RPMI8226 (cell line): ENCODE results near the gene AACS.
A peak's percentile ranks its signal among the peaks of the same experiment; 100 is the strongest.
"Not testable (repeated sequence)": the region's sequence is repeated elsewhere in the genome, so short reads cannot be mapped to it uniquely, and the experiment has no call there.

Experiments
- DNase-seq: peaks from one replicate; pipeline ENCODE4 v3.0.0-alpha.2; 2015

Gene AACS, protein sequence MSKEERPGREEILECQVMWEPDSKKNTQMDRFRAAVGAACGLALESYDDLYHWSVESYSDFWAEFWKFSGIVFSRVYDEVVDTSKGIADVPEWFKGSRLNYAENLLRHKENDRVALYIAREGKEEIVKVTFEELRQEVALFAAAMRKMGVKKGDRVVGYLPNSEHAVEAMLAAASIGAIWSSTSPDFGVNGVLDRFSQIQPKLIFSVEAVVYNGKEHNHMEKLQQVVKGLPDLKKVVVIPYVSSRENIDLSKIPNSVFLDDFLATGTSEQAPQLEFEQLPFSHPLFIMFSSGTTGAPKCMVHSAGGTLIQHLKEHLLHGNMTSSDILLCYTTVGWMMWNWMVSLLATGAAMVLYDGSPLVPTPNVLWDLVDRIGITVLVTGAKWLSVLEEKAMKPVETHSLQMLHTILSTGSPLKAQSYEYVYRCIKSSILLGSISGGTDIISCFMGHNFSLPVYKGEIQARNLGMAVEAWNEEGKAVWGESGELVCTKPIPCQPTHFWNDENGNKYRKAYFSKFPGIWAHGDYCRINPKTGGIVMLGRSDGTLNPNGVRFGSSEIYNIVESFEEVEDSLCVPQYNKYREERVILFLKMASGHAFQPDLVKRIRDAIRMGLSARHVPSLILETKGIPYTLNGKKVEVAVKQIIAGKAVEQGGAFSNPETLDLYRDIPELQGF

DNA sequence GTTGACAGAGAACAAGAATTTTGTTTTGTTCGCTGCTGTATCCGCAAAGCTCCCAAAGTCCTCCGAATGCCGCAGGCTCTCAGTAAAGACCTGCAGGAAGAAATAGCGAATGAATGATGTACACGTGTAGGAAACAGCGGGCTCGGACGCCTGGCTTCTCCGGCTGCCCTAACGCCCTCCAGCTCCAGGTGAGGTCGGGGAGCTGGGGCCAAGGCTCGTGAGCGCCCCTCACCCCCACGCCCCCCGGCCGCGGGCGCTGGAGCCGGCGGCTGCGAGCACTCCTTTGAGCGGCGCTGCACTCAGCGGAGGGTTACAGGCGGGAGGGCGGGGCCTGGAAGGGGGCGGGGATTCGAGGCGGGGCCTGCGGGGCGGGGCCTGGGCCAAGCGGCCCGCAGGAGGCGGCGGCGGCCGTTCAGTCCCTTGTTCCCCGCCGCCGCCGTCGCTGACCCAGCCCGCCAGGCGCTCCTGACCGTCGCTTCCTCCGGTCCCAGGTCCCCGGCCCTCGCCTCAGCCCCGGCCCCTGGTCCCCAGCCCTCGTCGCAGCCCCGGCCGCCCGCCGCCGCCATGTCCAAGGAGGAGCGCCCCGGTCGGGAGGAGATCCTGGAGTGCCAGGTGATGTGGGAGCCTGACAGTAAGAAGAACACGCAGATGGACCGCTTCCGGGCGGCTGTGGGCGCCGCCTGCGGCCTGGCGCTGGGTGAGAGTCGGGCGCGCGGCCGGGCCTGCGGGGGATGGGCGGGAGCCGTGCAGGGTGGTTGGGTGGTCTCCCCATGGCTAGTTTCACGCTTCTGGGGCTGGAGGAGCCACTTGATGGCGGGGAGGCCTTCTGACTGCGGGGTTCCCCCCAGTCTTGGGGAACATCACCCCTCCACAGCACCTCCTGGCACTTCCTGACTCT, at the start of gene AACS:
Gene AACS (plus strand): TSS at position 415 of the 898 bp plus-strand sequence. CDS start 150 bp downstream, at position 565.
- peak; percentile 78 for DNase-seq

DNA sequence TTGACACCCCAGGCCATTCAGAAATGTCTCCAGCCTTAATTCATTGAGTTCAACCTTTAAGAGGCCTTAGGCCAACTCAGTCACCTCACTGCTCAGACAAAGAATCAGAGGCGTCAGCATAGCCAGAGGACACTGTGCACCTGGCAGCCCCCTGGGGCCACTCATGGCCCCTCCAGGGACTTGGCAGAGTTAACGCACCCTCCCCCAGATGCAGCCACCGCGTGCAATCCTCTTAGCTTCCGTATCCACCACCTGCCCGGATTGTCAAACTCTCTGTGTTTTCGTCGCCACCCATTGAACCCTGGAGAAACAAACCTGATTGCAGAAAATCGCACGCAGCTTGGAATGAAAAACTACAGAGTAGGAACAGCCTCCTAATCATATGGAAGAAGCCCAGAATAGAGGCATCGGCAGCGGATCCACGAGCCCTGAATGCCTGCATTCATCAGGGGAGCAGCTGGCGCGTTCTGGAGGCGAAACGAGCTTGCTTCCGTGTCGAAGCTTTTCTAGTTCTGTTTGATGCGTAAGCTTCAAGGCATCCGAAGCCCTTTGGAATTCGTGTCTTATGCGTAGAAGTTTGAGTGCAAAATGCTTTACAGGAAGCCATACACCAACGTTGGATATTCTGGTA, 49.4 kb upstream of the AACS start:
- no peak for DNase-seq

DNA sequence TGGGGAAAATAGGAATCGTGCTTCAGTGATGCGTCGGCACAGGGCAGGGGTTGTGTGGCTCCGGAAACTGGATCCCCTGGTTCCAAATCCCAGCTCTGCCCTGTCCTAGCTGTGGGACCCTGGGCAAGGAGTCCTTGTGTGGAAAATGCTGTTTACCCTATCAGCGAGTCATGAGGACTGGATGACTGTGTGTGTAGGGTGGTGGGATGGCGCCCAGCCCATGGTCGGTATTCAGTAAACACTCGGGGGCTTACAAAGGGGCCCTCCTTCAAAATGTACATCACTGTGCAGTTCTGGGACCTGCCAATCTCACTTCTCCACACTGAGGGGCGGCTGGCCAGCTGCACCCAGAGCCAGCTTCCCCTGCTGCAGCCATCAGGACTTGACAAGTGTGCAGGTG, 47.4 kb upstream of the AACS start:
- DNase-seq = no peak

DNA sequence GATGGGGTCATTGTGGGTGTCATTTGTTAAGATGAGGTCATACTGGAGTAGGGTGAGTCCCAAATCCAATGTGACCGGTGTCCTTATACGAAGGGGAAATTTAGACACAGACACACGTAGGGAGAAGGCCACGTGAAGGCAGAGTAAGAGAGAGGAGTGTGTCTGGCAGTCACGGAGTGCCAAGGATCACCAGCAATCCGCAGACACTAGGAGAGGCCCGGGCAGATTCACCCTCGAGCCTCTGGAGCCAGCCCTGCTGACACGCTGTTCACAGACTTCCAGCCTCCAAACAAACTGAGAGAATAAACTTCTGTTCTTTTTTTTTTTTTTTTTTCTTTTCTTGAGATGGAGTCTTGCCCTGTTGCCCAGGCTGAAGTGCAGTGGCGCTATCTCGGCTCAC, 46.9 kb upstream of the AACS start:
- DNase-seq = no peak

DNA sequence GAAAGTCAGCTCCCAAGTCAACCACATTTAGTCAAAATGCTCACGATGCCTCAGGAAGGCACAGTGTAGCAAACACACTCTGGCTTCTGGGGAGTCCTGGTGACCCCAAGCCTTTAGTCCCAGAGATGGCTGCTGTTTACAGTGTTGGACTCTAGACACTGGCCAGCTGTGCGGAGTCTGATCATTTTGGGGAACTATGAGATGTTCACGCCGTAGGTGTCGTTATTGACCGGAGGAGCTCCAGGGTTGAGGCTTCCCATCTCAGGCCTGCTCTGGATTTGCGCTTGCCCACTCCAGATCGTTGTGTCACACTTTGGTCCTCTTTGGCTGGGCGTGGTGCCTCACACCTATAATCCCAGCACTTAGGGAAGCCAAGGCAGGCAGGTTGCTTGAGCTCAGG, 44.1 kb upstream of the AACS start:
- DNase-seq = no peak

DNA sequence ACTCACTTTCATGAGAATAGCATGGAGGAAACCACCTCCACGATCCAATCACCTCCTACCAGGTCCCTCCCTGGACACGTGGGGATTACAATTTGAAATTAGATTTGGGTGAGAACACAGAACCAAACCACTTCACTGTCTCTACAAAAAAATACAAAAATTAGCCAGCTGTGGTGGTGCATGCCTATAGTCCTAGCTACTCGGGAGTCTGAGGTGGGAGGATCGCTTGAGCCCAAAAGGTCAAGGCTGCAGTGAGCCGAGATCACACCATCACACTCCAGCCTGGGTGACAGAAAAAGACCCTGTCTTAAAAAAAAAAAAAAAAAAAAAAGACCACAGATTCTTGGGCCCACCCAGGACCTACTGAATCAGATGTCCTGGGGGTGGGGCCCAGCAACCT, 43.5 kb upstream of the AACS start:
- DNase-seq = no peak

DNA sequence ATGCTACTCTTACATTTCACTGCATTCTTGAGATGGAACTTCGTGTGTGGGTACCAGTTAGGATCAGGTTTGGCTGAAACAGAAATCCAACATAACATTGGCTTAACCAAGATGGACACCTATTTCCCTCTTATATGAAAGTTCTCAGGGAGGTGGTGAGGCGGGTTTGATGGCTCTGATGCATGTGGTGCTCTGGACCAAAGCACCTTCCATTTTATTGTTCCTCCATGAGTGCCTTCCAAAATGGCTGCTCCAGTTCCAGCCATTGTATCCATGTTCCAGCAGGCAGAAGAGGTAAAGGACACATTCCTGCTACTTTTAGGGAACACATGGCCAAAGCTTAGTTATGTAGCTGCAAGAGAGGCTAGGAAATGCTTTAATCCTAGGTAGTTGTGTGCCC, 42.2 kb upstream of the AACS start:
- DNase-seq = no peak

DNA sequence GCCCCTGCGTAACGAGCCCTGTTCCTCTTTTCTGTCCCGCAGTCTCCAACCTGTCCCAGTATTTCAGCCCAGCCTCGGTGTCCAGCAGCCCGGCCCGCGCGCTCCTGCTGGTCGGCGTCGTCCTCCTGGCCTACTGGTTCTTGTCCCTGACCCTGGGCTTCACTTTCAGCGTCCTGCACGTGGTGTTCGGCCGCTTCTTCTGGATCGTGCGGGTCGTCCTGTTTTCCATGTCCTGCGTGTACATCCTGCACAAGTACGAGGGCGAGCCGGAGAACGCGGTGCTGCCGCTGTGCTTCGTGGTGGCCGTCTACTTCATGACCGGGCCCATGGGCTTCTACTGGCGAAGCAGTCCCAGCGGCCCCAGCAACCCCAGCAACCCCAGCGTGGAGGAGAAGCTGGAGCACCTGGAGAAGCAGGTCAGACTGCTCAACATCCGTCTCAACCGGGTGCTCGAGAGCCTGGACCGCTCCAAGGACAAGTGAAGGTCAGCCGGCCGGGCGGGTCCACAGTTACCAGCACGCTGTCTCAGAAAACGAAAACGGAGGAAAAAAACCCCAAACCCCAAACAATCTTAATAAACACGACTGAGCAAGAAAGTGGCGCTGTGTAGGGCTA, 40.2 kb upstream of the AACS start:
- DNase-seq = no peak

DNA sequence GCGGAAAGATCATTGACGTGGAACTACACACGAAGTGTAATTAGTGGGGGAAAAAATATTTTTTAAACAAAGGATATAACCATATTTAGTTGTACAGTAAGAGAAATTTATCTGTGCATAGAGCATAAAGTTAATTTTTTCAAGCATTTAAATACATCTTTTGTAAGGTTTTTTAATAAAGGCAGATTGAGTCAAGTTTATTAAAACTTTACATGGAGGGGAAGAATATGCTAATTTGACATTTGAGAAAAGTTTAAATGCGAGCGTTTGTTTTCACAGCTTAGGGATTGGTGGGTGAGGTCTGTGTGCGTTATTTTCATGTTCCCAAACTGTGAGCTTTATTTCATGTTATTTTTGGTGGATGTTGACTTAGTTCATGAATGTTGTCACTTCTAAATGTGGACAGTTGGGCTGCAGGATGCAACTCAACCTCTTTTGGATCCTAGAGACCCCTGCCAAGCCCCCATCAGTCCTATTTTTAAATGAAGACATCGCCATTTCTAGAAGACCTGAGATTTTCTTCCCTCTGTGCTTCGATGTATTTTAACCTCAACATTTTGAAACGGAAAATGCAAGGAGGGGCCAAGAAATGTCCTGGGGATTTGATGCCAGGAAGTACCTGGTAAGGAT, 39.5 kb upstream of the AACS start:
- no peak for DNase-seq

DNA sequence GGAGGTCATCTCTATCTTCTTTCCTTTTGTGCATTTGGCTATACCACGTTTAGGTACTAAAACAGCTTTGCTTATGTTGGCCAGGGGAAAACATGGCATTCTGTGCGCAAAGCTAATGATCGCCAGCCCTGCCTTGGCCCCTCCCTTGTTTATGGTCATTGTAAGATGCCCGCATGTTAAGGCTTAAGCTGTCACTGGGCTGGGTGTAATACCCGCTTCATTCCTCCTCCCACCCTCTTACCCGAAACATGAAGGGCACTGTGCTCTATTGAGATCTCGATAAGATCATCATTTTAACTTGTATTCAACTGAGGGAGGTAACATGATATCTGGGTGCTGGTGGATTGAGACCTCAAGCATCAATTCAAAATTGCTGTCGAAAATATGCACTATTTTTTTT, 37.1 kb upstream of the AACS start:
- no peak for DNase-seq

DNA sequence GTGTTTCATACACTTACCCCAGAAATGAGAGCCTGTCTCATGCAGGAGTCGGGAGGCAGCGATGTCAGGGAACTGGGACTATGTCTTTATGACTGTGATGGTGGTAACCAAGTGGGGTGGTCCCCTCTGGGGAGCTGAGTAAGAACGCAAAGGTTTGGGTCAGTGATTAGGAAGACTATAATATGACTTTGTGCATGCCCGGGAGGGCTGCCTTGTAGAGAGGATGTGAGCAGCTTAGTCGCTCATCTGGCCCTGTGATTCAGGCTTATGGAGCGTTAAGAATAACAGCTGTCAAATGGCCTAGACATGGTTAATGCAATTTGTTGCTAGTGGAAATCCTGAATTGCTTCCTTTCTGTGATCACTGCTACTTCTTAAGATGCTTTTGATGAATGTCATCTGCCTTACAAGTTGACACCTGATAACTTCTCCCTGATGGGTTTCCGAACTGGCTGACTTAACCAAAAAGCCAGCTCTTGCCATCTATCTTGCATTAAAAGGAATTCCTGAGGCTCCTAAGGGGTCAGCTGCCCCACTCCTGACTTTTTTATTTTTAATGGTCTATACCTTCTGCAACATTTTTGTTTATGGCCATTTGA, 35.4 kb upstream of the AACS start:
- no peak for DNase-seq

DNA sequence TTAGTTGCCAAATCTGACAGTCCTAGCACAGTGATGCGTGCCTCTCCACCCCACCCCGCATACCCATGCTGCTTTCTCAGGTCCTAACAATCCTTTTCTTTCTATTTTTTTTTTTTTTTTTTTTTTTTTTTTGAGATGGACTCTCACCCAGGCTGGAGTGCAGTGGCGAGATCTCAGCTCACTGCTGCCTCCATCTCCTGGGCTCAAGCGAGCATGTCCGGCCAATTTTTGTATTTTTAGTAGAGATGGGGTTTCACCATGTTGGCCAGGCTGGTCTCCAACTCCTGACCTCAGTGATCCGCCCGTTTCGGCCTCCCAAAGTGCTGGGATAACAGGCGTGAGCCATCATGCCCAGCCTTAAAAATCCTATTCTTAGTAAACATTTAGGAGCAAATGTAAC, 33.8 kb upstream of the AACS start:
- not testable (repeated sequence) for DNase-seq

DNA sequence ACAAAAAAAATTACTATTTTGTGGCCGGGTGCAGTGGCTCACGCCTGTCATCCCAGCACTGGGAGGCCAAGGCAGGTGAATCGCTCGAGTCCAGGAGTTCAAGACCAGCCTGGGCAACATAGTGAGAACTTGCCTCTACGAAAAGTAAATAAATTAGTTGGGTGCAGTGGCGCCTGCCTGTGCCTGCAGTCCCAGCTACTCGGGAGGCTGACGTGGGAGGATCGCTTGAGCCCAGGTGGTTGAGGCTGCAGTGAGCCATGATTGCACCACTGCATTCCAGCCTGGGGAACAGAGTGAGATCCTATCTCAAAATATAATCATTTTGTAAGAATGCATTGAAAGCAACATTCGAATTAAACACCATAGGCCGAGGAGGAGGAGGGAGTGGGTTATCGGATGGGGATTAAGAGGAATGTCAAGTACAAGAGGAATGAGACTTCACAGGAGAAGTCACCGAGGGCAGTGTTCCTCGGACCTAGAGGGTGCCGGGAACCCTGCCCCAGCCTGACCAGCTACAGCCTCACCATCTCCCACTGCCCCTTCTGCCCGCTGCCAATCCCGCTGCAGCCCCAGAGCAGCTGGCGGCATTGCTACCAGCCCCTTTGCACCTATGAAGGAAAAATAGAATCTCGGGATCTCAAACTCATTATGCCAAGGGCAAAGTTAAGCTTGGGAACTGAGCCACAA, 32.6 kb upstream of the AACS start:
- no peak for DNase-seq

DNA sequence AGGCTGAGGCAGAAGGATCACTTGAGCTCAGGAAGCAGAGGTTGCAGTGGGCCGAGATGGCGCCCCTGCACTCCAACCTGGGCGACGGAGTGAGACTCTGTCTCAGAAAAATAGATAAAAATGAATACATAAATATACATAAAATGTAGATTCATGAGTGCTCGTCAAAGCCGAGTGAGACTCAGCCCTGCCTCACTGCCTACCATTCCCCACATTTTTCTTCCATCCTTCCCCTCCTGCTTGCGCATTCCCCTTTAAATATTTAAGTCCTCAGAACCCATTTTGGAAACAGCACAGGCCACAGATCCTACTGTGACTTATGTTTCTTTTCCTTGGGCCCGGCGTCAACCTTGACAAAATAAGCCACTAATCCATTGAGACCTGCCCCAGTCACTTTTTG, 31.9 kb upstream of the AACS start:
- no peak for DNase-seq

DNA sequence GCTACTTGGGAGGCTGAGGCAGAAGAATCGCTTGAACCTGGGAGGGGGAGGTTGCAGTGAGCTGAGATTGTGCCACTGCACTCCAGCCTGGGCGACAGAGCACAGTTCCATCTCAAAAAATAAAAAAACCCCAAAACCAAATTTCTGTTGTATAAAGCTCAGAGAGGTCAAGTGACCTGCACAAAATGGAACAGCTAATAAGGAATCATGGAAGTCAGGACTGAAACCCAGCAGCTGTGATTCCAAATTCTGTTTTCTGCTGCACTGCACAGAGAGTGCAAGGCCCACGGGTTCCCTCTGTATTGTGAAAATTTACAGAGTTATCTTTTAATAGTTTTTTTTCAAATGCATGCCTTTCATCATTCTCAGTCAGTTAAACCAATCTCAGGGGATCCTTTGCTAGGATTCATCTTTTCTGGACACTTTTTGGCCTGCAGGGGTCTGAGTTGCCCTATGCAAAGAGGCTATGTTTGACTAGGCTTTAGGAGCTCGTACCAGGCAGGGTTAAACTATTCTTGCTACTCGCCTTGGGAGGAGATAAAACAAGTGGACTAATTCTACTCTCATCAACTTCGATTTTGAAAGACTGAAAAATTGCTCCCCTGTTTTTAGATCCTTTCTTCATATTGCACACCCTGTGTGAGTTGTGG, 26.1 kb upstream of the AACS start:
- no peak for DNase-seq

DNA sequence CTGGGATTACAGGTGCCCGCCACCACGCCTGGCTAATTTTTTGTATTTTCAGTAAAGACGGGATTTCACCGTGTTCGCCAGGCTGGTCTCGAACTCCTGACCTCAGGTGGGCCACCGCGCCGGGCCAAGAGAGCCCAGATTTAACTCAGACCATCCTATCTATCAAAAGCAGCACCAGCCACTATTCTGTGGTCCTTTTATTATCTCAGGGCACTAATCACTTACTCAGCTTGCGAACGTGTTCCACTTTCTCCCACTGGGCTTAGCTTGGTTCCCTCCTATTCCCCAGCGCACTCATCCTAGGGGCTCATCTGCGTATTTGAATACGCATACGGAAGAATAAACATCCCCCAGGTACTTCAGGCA, 16.2 kb upstream of the AACS start:
- DNase-seq = no peak

DNA sequence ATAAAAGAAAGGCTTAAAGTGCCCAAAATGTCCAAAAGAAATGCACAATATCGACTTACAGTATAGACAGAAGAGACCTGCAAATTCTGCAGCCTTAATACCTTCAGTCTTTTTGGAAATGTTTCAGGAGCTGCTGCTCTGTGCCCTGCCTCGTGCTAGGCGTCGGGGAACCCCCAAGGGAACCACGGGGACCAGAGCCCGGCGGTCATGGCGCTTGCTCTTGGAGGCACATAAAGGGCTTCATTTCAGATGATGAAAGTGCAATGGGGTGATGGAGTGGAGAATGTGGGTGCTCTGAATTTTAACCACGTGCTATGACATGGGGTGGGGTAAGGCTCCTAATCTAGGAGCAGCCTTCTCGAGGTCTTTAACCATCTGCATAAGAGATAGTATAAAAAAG, 14.8 kb upstream of the AACS start:
- no peak for DNase-seq

DNA sequence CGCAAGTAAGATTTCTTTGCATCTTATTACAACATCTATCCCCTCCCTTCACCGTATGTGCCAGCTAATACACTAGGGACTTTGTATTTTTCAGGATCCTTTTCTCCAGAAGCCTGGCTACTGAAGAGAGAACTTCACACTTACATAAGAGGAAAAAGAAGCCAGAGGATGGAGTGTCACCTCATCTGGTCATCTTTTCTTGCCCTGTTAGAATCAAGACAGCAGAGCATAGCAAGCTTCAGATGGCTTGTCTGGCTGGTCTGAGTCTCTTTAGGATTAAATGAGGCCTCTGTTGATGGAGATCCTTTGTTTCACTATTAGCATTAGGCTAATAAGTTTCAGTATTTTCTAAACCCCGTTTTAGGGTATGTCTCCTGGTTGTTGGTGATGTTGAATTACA, 14.4 kb upstream of the AACS start:
- DNase-seq = no peak

DNA sequence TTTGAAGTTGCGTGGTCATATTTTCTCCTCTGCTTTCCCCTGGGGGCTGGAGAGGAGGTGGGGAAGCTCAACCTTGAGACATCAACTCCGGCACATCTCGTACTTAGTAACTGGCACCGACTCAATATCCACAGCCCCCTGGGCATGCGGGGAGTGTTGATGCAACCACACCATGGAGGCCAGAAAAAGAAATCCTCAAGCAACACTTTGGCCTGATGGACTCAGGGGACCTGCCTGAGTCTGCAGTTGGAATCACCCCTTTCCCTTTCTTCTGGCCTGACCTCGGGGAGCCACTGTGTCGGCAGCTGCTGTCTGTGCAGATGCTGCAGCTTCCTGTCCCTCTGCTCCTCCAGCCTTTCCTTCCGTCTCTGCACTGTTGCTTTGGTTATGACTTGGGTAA, 11.4 kb upstream of the AACS start:
- DNase-seq = no peak

DNA sequence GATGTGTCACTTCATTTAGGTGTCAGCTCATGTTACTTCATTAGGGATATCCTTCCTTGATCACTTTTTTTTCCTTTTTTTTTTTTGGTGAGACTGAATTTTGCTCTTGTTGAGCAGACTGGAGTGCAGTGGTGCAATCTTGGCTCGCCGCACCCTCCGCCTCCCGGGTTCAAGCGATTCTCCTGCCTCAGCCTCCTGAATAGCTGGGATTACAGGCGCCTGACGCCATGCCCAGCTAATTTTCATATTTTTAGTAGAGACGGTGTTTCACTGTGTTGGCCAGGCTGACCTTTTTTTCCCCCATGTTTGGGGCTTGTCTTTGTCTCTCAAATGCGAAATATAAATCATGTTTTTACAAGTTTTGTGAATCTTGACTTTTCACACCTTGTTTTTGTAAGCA, 9.6 kb upstream of the AACS start:
- DNase-seq = no peak

DNA sequence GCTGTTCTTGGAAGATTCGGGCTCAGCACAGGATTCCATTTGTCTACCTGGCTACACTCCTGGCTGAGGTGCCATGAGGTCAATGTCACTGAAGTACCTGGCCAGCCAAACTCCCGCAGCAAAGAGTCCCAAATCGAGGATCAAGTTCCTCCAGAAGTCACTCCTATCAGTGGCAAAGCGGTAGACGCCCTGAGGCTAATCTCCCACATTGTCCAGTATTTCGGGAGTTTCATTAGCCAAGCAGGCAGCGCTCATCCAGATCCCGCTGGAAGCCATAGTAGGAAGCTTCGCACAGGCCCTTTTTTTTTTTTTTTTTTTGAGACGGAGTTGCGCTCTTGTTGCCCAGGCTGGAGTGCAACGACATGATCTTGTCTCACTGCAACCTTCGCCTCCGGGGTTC, 8.9 kb upstream of the AACS start:
- no peak for DNase-seq
